Neural cell (in vitro differentiated cells): ENCODE measurements around the gene AGPAT1. TPM values are rescaled to one million over a fixed set of nuclear protein-coding genes. Genes with fewer than 3 reads are reported as not detected.

Experiments used
- H2AFZ ChIP-seq: fragments of 200-600, 300-800 bp; sonication (generic), shearing (Covaris generic); 2 replicates; pipeline ENCODE4 v1.6.0; 2014; ENCODE audit warnings: low read depth, mild to moderate bottlenecking, antibody characterized with exemption, low read length, moderate library complexity
- H3F3A ChIP-seq: fragments of 200-600 bp; shearing (Covaris generic); 2 replicates; pipeline ENCODE4 v1.6.1; 2016; ENCODE audit warnings: mild to moderate bottlenecking, moderate library complexity, mixed read lengths, antibody characterized with exemption, low read length; ENCODE audit not compliant: insufficient read depth, poor library complexity, severe bottlenecking
- H3K27ac ChIP-seq: fragments of 200-600, 300-800 bp; sonication (generic), shearing (Covaris generic); 2 replicates; pipeline ENCODE4 v1.5.1; 2014; ENCODE audit warnings: mild to moderate bottlenecking, low read length, moderate library complexity
- H3K27me3 ChIP-seq: fragments of 300-800, 200-600 bp; sonication (generic), shearing (Covaris generic); 2 replicates; pipeline ENCODE4 v1.6.0; 2014; ENCODE audit warnings: mild to moderate bottlenecking, low read depth, low read length, moderate library complexity; ENCODE audit not compliant: insufficient read depth
- H3K36me3 ChIP-seq: fragments of 300-800, 200-600 bp; sonication (generic), shearing (Covaris generic); 2 replicates; pipeline ENCODE4 v1.5.1; 2014; ENCODE audit warnings: mild to moderate bottlenecking, antibody characterized with exemption, low read length, moderate library complexity; ENCODE audit not compliant: insufficient read depth
- H3K4me2 ChIP-seq: fragments of 300-800, 200-600 bp; sonication (generic), shearing (Covaris generic); 2 replicates; pipeline ENCODE4 v1.6.0; 2014; ENCODE audit warnings: mild to moderate bottlenecking, low read length
- H3K4me3 ChIP-seq: fragments of 300-800, 200-600 bp; sonication (generic), shearing (Covaris generic); 2 replicates; pipeline ENCODE4 v1.5.1; 2014; ENCODE audit warnings: mild to moderate bottlenecking, low read length, moderate library complexity
- H3K79me2 ChIP-seq: fragments of 200-600 bp; shearing (Covaris generic); replicated peaks from 2 replicates; pipeline ENCODE4 v1.6.0; 2014; ENCODE audit warnings: mild to moderate bottlenecking, low read length, moderate library complexity; ENCODE audit not compliant: insufficient read depth
- H3K9ac ChIP-seq: fragments of 300-800, 200-600 bp; sonication (generic), shearing (Covaris generic); 2 replicates; pipeline ENCODE4 v1.6.1; 2016; ENCODE audit warnings: mild to moderate bottlenecking, low read length, mixed read lengths
- H3K9me2 ChIP-seq: fragments of 200-600 bp; shearing (Covaris generic); 2 replicates; pipeline ENCODE4 v1.6.1; 2016; ENCODE audit warnings: mild to moderate bottlenecking, low read length, mixed read lengths; ENCODE audit not compliant: insufficient read depth
- H3K9me3 ChIP-seq: fragments of 200-600, 300-800 bp; sonication (generic), shearing (Covaris generic); 2 replicates; pipeline ENCODE4 v1.6.1; 2016; ENCODE audit warnings: mild to moderate bottlenecking, mixed run types, low read length, moderate library complexity, mixed read lengths
- H4K20me1 ChIP-seq: fragments of 200-600 bp; shearing (Covaris generic); 2 replicates; pipeline ENCODE4 v1.6.1; 2016; ENCODE audit warnings: mild to moderate bottlenecking, mixed run types; ENCODE audit not compliant: insufficient read depth
- EP300 ChIP-seq: fragments of 450-650 bp; conservative IDR thresholded peaks from 2 replicates; pipeline ENCODE4 v1.6.1; 2014; ENCODE audit warnings: antibody characterized with exemption, mild to moderate bottlenecking, moderate library complexity; ENCODE audit not compliant: poor library complexity, severe bottlenecking
- EZH2 ChIP-seq: fragments of 200-600, 300-800 bp; shearing (Covaris generic), sonication (generic); IDR thresholded peaks from 2 replicates; pipeline ENCODE4 v1.6.1; 2014; ENCODE audit warnings: antibody characterized with exemption, low read length, borderline replicate concordance, mild to moderate bottlenecking; ENCODE audit not compliant: insufficient read depth, poor library complexity, severe bottlenecking
- MXI1 ChIP-seq: fragments of 450-650 bp; conservative IDR thresholded peaks from 2 replicates; pipeline ENCODE4 v1.6.1; 2014; ENCODE audit warnings: antibody characterized with exemption, mild to moderate bottlenecking; ENCODE audit not compliant: poor library complexity, severe bottlenecking
- POLR2AphosphoS5 ChIP-seq: IDR thresholded peaks from 2 replicates; pipeline ENCODE4 v1.6.1; 2012
- RAD21 ChIP-seq: fragments of 450-650 bp; conservative IDR thresholded peaks from 2 replicates; pipeline ENCODE4 v1.6.1; 2014; ENCODE audit warnings: antibody characterized with exemption, mild to moderate bottlenecking, moderate library complexity
- REST ChIP-seq: IDR thresholded peaks from 2 replicates; pipeline ENCODE4 v1.6.1; 2012; ENCODE audit warnings: borderline replicate concordance
- SMC3 ChIP-seq: fragments of 450-650 bp; conservative IDR thresholded peaks from 2 replicates; pipeline ENCODE4 v1.6.1; 2014; ENCODE audit warnings: antibody characterized with exemption, mild to moderate bottlenecking, moderate library complexity; ENCODE audit not compliant: poor library complexity
- TAF1 ChIP-seq: IDR thresholded peaks from 2 replicates; pipeline ENCODE4 v1.6.1; 2012; ENCODE audit warnings: low read depth
- polyA plus RNA-seq: library from polyadenylated mRNA; depleted of rRNA; stranded (reverse); fragments of >200 nt; gene quantifications from 2 replicates; pipeline ENCODE4 v1.2.3, GENCODE V29; 2014
- TF ChIP-seq, protein P1 (sequence below): fragments of 450-650 bp; IDR thresholded peaks from 2 replicates; pipeline ENCODE4 v1.5.1; 2014; ENCODE audit warnings: antibody characterized with exemption, mild to moderate bottlenecking, moderate library complexity; ENCODE audit not compliant: poor library complexity, severe bottlenecking

Gene AGPAT1
- polyA plus RNA-seq, 1 donor from 2014 or later: 24.7 TPM

- H3K4me2 ChIP-seq: no peak overlapping the region
- TF ChIP-seq SMC3: no peak
- TF ChIP-seq EZH2: no peak
- TF ChIP-seq MXI1: no peak
- TF ChIP-seq, protein P1, sequence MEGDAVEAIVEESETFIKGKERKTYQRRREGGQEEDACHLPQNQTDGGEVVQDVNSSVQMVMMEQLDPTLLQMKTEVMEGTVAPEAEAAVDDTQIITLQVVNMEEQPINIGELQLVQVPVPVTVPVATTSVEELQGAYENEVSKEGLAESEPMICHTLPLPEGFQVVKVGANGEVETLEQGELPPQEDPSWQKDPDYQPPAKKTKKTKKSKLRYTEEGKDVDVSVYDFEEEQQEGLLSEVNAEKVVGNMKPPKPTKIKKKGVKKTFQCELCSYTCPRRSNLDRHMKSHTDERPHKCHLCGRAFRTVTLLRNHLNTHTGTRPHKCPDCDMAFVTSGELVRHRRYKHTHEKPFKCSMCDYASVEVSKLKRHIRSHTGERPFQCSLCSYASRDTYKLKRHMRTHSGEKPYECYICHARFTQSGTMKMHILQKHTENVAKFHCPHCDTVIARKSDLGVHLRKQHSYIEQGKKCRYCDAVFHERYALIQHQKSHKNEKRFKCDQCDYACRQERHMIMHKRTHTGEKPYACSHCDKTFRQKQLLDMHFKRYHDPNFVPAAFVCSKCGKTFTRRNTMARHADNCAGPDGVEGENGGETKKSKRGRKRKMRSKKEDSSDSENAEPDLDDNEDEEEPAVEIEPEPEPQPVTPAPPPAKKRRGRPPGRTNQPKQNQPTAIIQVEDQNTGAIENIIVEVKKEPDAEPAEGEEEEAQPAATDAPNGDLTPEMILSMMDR: no peak
- no peak for TF ChIP-seq EP300
- no peak for TF ChIP-seq POLR2AphosphoS5
- TF ChIP-seq TAF1: no peak
- TF ChIP-seq REST: no peak
- TF ChIP-seq RAD21: no peak
- H2AFZ ChIP-seq: no peak overlapping the region
- H3K36me3 ChIP-seq: no peaks in the 10 kb centered on the region
- no peak overlapping the region for H3K9ac ChIP-seq
- no peaks in the 10 kb centered on the region for H3K9me2 ChIP-seq
- no peaks in the 10 kb centered on the region for H4K20me1 ChIP-seq
- no peak overlapping the region for H3K27ac ChIP-seq
- no peaks in the 10 kb centered on the region for H3K27me3 ChIP-seq
- H3K9me3 ChIP-seq: no peaks in the 10 kb centered on the region
- H3F3A ChIP-seq: no peaks in the 10 kb centered on the region
- no peaks in the 10 kb centered on the region for H3K79me2 ChIP-seq
- H3K4me3 ChIP-seq: no peak overlapping the region
These were observed 25.0 kb upstream of the AGPAT1 start for GRCh38 chr6:32200711-32201475.

DNA sequence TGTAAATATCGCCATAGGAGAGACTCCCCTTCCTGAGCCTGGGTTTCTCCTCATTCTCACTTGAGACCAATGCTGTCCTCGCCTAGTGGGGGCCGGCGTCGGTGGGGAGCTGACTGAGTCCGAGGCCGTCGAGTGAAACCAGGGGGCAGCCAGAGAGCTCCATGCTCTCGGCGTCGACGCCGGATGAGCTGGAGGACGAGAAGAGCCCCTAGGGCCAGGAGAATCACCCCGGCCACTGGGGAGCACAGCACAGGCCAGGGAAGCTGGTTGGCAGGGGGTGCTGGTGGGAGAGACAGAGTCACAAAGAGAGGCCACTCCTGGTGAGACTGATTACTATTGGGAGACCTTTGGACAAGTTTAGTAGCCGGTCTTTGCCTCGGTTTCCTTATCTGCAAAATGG, 23.0 kb upstream of the AGPAT1 start:
- no peak for TF ChIP-seq EZH2
- no peak for TF ChIP-seq REST
- no peak for TF ChIP-seq POLR2AphosphoS5
- no peak for TF ChIP-seq EP300
- TF ChIP-seq SMC3: no peak
- TF ChIP-seq, protein P1: no peak
- no peak for TF ChIP-seq RAD21
- TF ChIP-seq MXI1: no peak
- no peak for TF ChIP-seq TAF1
- Histone ChIP-seq H3K9ac (no peak overlapping the region), H3K4me3 (no peak overlapping the region), H3K27ac (no peak overlapping the region), H3F3A (peaks cover 5% of the 10 kb centered on the region), H3K27me3 (no peaks in the 10 kb centered on the region), H3K4me2 (no peak overlapping the region), H3K36me3 (no peaks in the 10 kb centered on the region), H3K9me2 (no peaks in the 10 kb centered on the region), H4K20me1 (no peaks in the 10 kb centered on the region), H2AFZ (no peak overlapping the region), H3K79me2 (no peaks in the 10 kb centered on the region), H3K9me3 (no peaks in the 10 kb centered on the region)
